SK-N-SH treated with all-trans-retinoic acid at 6 μM for 48 hours (cell line): ENCODE data around the gene MED15.

Experiments used
- ATAC-seq: fragments of 200-7000 bp; cut with Tn5 transposase; 3 replicates; pipeline ENCODE4 v1.9.1; 2020; ENCODE audit warnings: mild to moderate bottlenecking, moderate library complexity
- ARNTL ChIP-seq: fragments of 450-650 bp; formaldehyde crosslinking; IDR thresholded peaks from 2 replicates; pipeline ENCODE4 v1.5.0; 2020; ENCODE audit warnings: low read depth, mild to moderate bottlenecking, moderate library complexity, borderline replicate concordance
- BACH2 ChIP-seq: fragments of 250-450 bp; sonication (Bioruptor Pico); IDR thresholded peaks from 2 replicates; pipeline ENCODE4 v1.9.0; 2021; ENCODE audit warnings: mild to moderate bottlenecking, borderline replicate concordance
- ESRRG ChIP-seq: fragments of 250-450 bp; sonication (Bioruptor Pico); IDR thresholded peaks from 2 replicates; pipeline ENCODE4 v1.6.1; 2021; ENCODE audit warnings: mild to moderate bottlenecking
- GLIS3 ChIP-seq: fragments of 250-450 bp; sonication (Bioruptor Pico); IDR thresholded peaks from 2 replicates; pipeline ENCODE4 v1.5.0; 2020; ENCODE audit warnings: mild to moderate bottlenecking, moderate library complexity
- ISL1 ChIP-seq: fragments of 250-450 bp; sonication (Bioruptor Pico); IDR thresholded peaks from 2 replicates; pipeline ENCODE4 v2.1.2; 2022; ENCODE audit warnings: mild to moderate bottlenecking, moderate library complexity
- OSR1 ChIP-seq: fragments of 250-450 bp; sonication (Bioruptor Pico); IDR thresholded peaks from 2 replicates; pipeline ENCODE4 v1.8.0; 2022; ENCODE audit warnings: moderate library complexity, mild to moderate bottlenecking, inconsistent platforms
- PPARA ChIP-seq: fragments of 250-450 bp; sonication (Bioruptor Pico); IDR thresholded peaks from 2 replicates; pipeline ENCODE4 v1.5.0; 2020; ENCODE audit warnings: mild to moderate bottlenecking, borderline replicate concordance
- RARB ChIP-seq: fragments of 250-450 bp; sonication (Bioruptor Pico); IDR thresholded peaks from 2 replicates; pipeline ENCODE4 v1.8.0; 2021; ENCODE audit warnings: mild to moderate bottlenecking, moderate library complexity
- TCF4 ChIP-seq: fragments of 250-450 bp; sonication (Bioruptor Pico); IDR thresholded peaks from 2 replicates; pipeline ENCODE4 v1.8.0; 2021; ENCODE audit warnings: mild to moderate bottlenecking, moderate library complexity, borderline replicate concordance
- TOX ChIP-seq: fragments of 250-450 bp; sonication (Bioruptor Pico); IDR thresholded peaks from 2 replicates; pipeline ENCODE4 v1.8.0; 2021; ENCODE audit warnings: mild to moderate bottlenecking, moderate library complexity, borderline replicate concordance
- ZFP3 ChIP-seq: fragments of 250-450 bp; sonication (Bioruptor Pico); IDR thresholded peaks from 2 replicates; pipeline ENCODE4 v1.5.0; 2020; ENCODE audit warnings: mild to moderate bottlenecking, moderate library complexity
- ZFP30 ChIP-seq: fragments of 450-650 bp; formaldehyde crosslinking; IDR thresholded peaks from 2 replicates; pipeline ENCODE4 v1.5.0; 2022; ENCODE audit warnings: mild to moderate bottlenecking, moderate library complexity
- ZNF565 ChIP-seq: fragments of 450-650 bp; formaldehyde crosslinking; conservative IDR thresholded peaks from 2 replicates; pipeline ENCODE4 v1.5.0; 2020; ENCODE audit warnings: low read depth, mild to moderate bottlenecking, moderate library complexity
- ZNF70 ChIP-seq: fragments of 450-650 bp; formaldehyde crosslinking; IDR thresholded peaks from 2 replicates; pipeline ENCODE4 v1.5.0; 2020; ENCODE audit warnings: mild to moderate bottlenecking, moderate library complexity
- ZNF8 ChIP-seq: fragments of 450-650 bp; formaldehyde crosslinking; IDR thresholded peaks from 2 replicates; pipeline ENCODE4 v1.5.0; 2020; ENCODE audit warnings: mild to moderate bottlenecking, moderate library complexity
- TF ChIP-seq, protein P1 (sequence below): fragments of 250-450 bp; sonication (Bioruptor Pico); IDR thresholded peaks from 2 replicates; pipeline ENCODE4 v1.5.0; 2020; ENCODE audit warnings: mild to moderate bottlenecking, moderate library complexity
- TF ChIP-seq, protein P2 (sequence below): fragments of 250-450 bp; sonication (Bioruptor Pico); IDR thresholded peaks from 2 replicates; pipeline ENCODE4 v1.5.1; 2020; ENCODE audit warnings: low read depth, mild to moderate bottlenecking, moderate library complexity
- TF ChIP-seq, protein P3 (sequence below): fragments of 250-450 bp; sonication (Bioruptor Pico); IDR thresholded peaks from 2 replicates; pipeline ENCODE4 v1.5.1; 2021; ENCODE audit warnings: mild to moderate bottlenecking, moderate library complexity

The MED15 gene

DNA sequence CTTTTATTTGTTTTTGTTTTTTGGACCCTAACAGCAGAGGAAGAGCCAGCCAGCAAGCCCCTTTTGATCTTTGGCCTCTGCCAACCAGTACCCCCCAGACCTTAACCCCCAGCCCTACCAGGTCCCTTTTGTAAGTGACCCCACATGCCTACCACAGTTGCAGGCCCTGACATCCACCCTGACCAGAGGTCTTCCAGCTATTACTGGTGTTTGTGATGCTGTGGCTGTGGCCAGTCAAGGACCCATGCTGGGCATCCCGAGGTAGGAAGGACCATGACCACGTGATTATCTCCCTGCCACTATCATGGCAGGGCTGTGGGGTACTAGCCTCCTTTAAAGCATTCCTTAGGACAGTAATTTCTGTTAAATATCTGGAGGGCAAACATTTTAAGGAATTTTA, 9.0 kb downstream of the MED15 start (continued):
- TF ChIP-seq, protein P1, sequence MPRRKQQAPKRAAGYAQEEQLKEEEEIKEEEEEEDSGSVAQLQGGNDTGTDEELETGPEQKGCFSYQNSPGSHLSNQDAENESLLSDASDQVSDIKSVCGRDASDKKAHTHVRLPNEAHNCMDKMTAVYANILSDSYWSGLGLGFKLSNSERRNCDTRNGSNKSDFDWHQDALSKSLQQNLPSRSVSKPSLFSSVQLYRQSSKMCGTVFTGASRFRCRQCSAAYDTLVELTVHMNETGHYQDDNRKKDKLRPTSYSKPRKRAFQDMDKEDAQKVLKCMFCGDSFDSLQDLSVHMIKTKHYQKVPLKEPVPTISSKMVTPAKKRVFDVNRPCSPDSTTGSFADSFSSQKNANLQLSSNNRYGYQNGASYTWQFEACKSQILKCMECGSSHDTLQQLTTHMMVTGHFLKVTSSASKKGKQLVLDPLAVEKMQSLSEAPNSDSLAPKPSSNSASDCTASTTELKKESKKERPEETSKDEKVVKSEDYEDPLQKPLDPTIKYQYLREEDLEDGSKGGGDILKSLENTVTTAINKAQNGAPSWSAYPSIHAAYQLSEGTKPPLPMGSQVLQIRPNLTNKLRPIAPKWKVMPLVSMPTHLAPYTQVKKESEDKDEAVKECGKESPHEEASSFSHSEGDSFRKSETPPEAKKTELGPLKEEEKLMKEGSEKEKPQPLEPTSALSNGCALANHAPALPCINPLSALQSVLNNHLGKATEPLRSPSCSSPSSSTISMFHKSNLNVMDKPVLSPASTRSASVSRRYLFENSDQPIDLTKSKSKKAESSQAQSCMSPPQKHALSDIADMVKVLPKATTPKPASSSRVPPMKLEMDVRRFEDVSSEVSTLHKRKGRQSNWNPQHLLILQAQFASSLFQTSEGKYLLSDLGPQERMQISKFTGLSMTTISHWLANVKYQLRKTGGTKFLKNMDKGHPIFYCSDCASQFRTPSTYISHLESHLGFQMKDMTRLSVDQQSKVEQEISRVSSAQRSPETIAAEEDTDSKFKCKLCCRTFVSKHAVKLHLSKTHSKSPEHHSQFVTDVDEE (CRISPR knock-in tag) = no peak

DNA sequence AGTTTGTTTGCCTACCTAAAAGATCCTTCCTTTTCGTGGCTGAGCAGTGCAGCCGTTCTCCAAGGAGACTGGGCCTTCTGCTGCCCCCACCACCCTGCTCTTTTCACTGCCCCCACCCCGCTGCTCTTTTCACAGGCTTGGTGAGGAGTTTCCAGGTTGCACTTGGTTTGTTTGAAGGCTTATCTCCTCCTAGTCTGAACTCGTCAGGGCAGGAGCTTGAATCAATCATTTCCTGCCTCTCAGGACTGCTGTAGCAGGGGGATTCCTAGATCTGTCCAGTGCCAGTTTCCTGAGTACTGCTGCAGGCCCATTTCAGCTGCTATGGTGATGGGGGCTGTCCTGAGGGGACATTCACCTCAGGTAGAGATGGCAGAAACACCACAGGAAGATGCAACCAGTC, 10.0 kb downstream of the MED15 start:
- TF ChIP-seq ZNF70 (CRISPR knock-in tag) (no peak), ISL1 (CRISPR knock-in tag) (no peak), ZFP3 (CRISPR knock-in tag) (no peak), RARB (CRISPR knock-in tag) (no peak), ZFP30 (CRISPR knock-in tag) (no peak), ESRRG (CRISPR knock-in tag) (no peak), TCF4 (no peak), ARNTL (CRISPR knock-in tag) (no peak), OSR1 (CRISPR knock-in tag) (no peak), BACH2 (CRISPR knock-in tag) (no peak), PPARA (CRISPR knock-in tag) (no peak), GLIS3 (CRISPR knock-in tag) (no peak)
- TF ChIP-seq, protein P2, sequence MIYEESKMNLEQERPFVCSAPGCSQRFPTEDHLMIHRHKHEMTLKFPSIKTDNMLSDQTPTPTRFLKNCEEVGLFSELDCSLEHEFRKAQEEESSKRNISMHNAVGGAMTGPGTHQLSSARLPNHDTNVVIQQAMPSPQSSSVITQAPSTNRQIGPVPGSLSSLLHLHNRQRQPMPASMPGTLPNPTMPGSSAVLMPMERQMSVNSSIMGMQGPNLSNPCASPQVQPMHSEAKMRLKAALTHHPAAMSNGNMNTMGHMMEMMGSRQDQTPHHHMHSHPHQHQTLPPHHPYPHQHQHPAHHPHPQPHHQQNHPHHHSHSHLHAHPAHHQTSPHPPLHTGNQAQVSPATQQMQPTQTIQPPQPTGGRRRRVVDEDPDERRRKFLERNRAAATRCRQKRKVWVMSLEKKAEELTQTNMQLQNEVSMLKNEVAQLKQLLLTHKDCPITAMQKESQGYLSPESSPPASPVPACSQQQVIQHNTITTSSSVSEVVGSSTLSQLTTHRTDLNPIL = no peak
- TF ChIP-seq, protein P3, sequence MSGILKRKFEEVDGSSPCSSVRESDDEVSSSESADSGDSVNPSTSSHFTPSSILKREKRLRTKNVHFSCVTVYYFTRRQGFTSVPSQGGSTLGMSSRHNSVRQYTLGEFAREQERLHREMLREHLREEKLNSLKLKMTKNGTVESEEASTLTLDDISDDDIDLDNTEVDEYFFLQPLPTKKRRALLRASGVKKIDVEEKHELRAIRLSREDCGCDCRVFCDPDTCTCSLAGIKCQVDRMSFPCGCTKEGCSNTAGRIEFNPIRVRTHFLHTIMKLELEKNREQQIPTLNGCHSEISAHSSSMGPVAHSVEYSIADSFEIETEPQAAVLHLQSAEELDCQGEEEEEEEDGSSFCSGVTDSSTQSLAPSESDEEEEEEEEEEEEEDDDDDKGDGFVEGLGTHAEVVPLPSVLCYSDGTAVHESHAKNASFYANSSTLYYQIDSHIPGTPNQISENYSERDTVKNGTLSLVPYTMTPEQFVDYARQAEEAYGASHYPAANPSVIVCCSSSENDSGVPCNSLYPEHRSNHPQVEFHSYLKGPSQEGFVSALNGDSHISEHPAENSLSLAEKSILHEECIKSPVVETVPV (CRISPR knock-in tag) = no peak
- no peak for ATAC-seq

DNA sequence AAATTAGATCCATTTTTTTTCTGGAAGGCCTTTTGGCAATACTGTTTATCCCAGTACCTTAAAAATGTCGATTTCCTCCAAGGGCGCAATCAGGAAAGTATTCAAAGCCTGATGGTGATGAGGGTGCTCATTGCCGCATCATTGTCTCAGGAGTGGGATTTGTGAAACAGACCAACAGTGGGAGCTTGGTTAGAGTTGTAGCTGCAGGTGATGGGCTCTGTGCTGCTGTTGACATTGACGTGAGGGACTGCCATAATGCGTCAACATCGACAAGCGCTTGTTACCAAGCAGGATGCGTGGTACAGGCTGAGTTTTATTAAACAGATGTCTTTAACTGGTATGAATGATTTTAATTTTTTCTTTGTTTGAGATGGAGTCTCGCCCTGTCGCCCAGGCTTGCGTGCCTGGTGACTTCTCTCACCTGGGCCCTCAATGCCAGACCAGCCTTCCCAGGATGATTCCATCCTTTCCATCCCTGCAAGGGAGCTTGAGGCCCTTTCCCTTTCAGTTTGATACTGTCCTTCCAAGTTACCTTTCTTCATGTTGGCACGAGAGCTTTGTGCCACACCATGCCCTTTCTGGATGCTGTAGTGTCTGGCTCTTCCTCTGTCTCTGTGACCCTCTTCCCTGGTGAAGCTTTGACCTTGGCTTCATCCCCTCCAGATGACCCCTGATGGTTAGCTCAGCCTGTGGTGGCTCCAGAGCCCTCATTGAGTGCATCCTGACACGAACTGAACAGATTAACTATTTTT, 10.6 kb downstream of the MED15 start:
- no peak for TF ChIP-seq PPARA (CRISPR knock-in tag)
- TF ChIP-seq ESRRG (CRISPR knock-in tag) = no peak
- no peak for TF ChIP-seq ZNF8
- TF ChIP-seq GLIS3 (CRISPR knock-in tag) = no peak
- TF ChIP-seq, protein P1 (CRISPR knock-in tag) = no peak
- no peak for TF ChIP-seq ISL1 (CRISPR knock-in tag)
- TF ChIP-seq ZNF565 = no peak
- no peak for TF ChIP-seq RARB (CRISPR knock-in tag)
- no peak for TF ChIP-seq ARNTL (CRISPR knock-in tag)
- TF ChIP-seq ZFP3 (CRISPR knock-in tag) = no peak
- no peak for TF ChIP-seq BACH2 (CRISPR knock-in tag)
- TF ChIP-seq, protein P3 (CRISPR knock-in tag) = no peak
- no peak for TF ChIP-seq TOX (CRISPR knock-in tag)
- TF ChIP-seq, all 23 proteins: peak for 0

More for the DNA sequence above, 10.6 kb downstream of the MED15 start:
- ATAC-seq = no peak
